ENCODE results near the gene DNM1. TPM values are rescaled to one million over a fixed set of nuclear protein-coding genes. Genes with fewer than 3 reads are reported as not detected.

DNM1 gene
- total RNA-seq, 2 experiments from 2014 or later: 0.35 to 1.8 TPM

DNA sequence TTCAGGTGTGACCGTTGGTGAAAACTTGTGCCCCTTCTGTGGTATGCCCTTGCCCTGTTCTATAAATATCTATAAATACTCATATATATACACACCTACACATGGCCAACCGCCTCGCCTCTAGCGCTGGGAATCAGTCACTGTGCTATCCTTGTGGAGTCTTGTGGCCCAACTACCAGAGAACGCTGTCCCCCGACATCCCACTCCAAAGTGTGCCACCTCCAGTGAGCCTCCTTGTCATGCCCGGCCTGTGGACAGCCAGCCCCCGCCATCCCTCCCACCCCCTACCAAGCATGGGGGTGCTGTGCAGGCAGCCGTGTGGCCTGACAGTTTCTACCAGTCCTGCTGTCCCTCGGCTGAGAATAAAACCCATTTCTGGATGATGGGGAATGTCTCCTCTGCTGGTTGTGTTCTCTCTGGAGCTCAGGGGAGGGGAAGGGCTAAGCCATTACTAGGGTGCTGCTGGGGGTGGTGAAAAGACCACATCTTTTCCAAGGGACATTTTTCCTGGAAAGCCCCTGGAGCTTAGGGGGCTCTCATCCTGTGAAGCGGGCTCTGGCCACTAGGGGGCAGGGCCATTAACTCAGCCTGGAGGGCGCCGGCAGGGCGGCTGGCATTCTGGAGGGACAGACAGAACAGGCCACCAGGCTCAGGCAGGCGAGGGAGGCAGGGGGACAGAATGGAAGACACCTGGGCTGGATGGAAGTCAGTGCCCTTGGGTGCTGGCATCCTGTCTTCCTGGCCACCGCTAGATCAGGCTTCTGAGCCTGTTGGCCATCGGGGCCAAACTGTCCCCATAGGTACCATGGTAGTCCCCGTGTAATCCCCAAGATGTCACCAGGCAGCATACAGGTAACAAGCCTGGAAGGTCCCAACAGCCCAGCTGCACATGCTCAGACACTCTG, 51.9 kb downstream of the DNM1 start:
- Histone ChIP-seq H3K27ac (ENCODE audit: low read depth, low read length, poor library complexity, severe bottlenecking) (no peak overlapping the region), H3K79me2 (ENCODE audit: insufficient read depth, low read depth, low read length) (no peaks in the 10 kb centered on the region), H2AFZ (ENCODE audit: low read length) (no peak overlapping the region), H3K9me3 (ENCODE audit: low read length) (no peaks in the 10 kb centered on the region), H3K4me3 (ENCODE audit: low read depth, low read length, poor library complexity, severe bottlenecking) (no peak overlapping the region), H3K4me2 (ENCODE audit: low read length) (no peak overlapping the region), H3K4me1 (ENCODE audit: insufficient read depth, low read length, poor library complexity, severe bottlenecking) (peaks cover 12% of the 10 kb centered on the region), H3K36me3 (ENCODE audit: insufficient read depth, low read length) (peaks cover 9% of the 10 kb centered on the region; the same call in 1 of the 2 replicates), H3K9me2 (ENCODE audit: insufficient read depth, low read length) (no peaks in the 10 kb centered on the region), H4K20me1 (ENCODE audit: insufficient read depth, low read length) (no peaks in the 10 kb centered on the region)
- CTCF ChIA-PET (ENCODE audit: unreplicated experiment): no interaction called here
- POLR2A ChIA-PET: no interaction called here
- peak; percentile 64 for DNase-seq (ENCODE audit: low spot score)
- intact Hi-C loops (cut with micrococcal nuclease; ENCODE audit: unreplicated experiment): no loop called here
- BruUV-seq (replicated peaks): no TSS peak
- TF ChIP-seq, protein P1, sequence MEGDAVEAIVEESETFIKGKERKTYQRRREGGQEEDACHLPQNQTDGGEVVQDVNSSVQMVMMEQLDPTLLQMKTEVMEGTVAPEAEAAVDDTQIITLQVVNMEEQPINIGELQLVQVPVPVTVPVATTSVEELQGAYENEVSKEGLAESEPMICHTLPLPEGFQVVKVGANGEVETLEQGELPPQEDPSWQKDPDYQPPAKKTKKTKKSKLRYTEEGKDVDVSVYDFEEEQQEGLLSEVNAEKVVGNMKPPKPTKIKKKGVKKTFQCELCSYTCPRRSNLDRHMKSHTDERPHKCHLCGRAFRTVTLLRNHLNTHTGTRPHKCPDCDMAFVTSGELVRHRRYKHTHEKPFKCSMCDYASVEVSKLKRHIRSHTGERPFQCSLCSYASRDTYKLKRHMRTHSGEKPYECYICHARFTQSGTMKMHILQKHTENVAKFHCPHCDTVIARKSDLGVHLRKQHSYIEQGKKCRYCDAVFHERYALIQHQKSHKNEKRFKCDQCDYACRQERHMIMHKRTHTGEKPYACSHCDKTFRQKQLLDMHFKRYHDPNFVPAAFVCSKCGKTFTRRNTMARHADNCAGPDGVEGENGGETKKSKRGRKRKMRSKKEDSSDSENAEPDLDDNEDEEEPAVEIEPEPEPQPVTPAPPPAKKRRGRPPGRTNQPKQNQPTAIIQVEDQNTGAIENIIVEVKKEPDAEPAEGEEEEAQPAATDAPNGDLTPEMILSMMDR (conservative IDR thresholded peaks at IDR 0.05; ENCODE audit: low read length): peak; percentile 94
- TF ChIP-seq EZH2phosphoT487 (IDR thresholded peaks at IDR 0.05; ENCODE audit: borderline replicate concordance, low read depth, low read length): no peak

GRCh38 chr9:128257086-128257825, 54.1 kb downstream of the DNM1 start:
- no peak overlapping the region for H2AFZ ChIP-seq (ENCODE audit: low read length)
- ChIA-PET CTCF (ENCODE audit: unreplicated experiment) (no interaction called here), POLR2A (no interaction called here)
- H3K4me1 ChIP-seq (ENCODE audit: insufficient read depth, low read length, poor library complexity, severe bottlenecking): peaks cover 9% of the 10 kb centered on the region
- no peak overlapping the region for H3K4me2 ChIP-seq (ENCODE audit: low read length)
- H3K79me2 ChIP-seq (ENCODE audit: insufficient read depth, low read depth, low read length): no peaks in the 10 kb centered on the region
- no peaks in the 10 kb centered on the region for H3K9me3 ChIP-seq (ENCODE audit: low read length)
- no peaks in the 10 kb centered on the region for H4K20me1 ChIP-seq (ENCODE audit: insufficient read depth, low read length)
- no peaks in the 10 kb centered on the region for H3K9me2 ChIP-seq (ENCODE audit: insufficient read depth, low read length)
- intact Hi-C loops (cut with micrococcal nuclease; ENCODE audit: unreplicated experiment): no loop called here
- no peak overlapping the region for H3K4me3 ChIP-seq (ENCODE audit: low read depth, low read length, poor library complexity, severe bottlenecking)
- TF ChIP-seq EZH2phosphoT487 (IDR thresholded peaks at IDR 0.05; ENCODE audit: borderline replicate concordance, low read depth, low read length): no peak
- TF ChIP-seq, protein P1 (conservative IDR thresholded peaks at IDR 0.05; ENCODE audit: low read length): no peak
- no peak overlapping the region for H3K27ac ChIP-seq (ENCODE audit: low read depth, low read length, poor library complexity, severe bottlenecking)
- peaks cover 9% of the 10 kb centered on the region; the same call in 1 of the 2 replicates for H3K36me3 ChIP-seq (ENCODE audit: insufficient read depth, low read length)
- BruUV-seq (replicated peaks): no TSS peak
- no peak for DNase-seq (ENCODE audit: low spot score)
